CD14-positive monocyte (primary cell): ENCODE data around the gene SNAP91. TPM values are rescaled to one million over a fixed set of nuclear protein-coding genes. Genes with fewer than 3 reads are reported as not detected.

Experiments used
- DNase-seq, 3 donors: peaks; one replicate each; pipeline ENCODE4 v3.0.0-alpha.2; 2011 to 2022
- H2AFZ ChIP-seq: 2 replicates; pipeline ENCODE4 v1.6.0; 2012; ENCODE audit warnings: mild to moderate bottlenecking, low read depth, low read length, inconsistent platforms; ENCODE audit not compliant: insufficient read depth, poor library complexity, severe bottlenecking
- H3K27ac ChIP-seq, 2 donors: 1 replicate in 1 of 2; 2 replicates in 1 of 2; pipeline ENCODE4 v1.5.1; 2012 to 2013; ENCODE audit warnings: low read length in 2 of 2, control low read depth in 1 of 2, inconsistent platforms in 1 of 2, low read depth in 1 of 2, mild to moderate bottlenecking in 1 of 2
- H3K27me3 ChIP-seq, 2 donors: one replicate each; pipeline versions ENCODE4 v1.6.0 to v1.6.1; 2011 to 2013; ENCODE audit warnings: low read length in 2 of 2; ENCODE audit not compliant: control insufficient read depth in 2 of 2, insufficient read depth in 2 of 2
- H3K36me3 ChIP-seq, 2 donors: replicated peaks in 1 of 2; 1 replicate in 1 of 2; 2 replicates in 1 of 2; pipeline versions ENCODE4 v1.5.1 to v1.6.1; 2012 to 2013; ENCODE audit warnings: low read length in 2 of 2, control low read depth in 1 of 2, inconsistent platforms in 1 of 2, mild to moderate bottlenecking in 1 of 2; ENCODE audit not compliant: insufficient read depth in 2 of 2, control insufficient read depth in 1 of 2
- H3K4me1 ChIP-seq, 2 donors: 1 replicate in 1 of 2; 2 replicates in 1 of 2; pipeline versions ENCODE4 v1.5.1 to v1.6.1; 2012 to 2013; ENCODE audit warnings: low read length in 2 of 2, control low read depth in 1 of 2, inconsistent platforms in 1 of 2, mild to moderate bottlenecking in 1 of 2, moderate library complexity in 1 of 2; ENCODE audit not compliant: insufficient read depth in 2 of 2, control insufficient read depth in 1 of 2
- H3K4me2 ChIP-seq: replicated peaks from 2 replicates; pipeline ENCODE3; 2012; ENCODE audit warnings: low read length, moderate library complexity, mild to moderate bottlenecking; ENCODE audit not compliant: poor library complexity, severe bottlenecking; ENCODE audit errors: extremely low read depth
- H3K4me3 ChIP-seq, 3 experiments: fragments of 200-600 bp in 1 of 3; sonication (generic) in 1 of 3; replicated peaks in 1 of 3; 1 replicate in 2 of 3; 2 replicates in 1 of 3; pipeline ENCODE4 v1.5.1; 2011 to 2013; ENCODE audit warnings: low read length in 3 of 3, mild to moderate bottlenecking in 3 of 3, control low read depth in 2 of 3, low read depth in 2 of 3, inconsistent platforms in 1 of 3, moderate library complexity in 1 of 3
- H3K79me2 ChIP-seq: 2 replicates; pipeline ENCODE4 v1.6.0; 2012; ENCODE audit warnings: mild to moderate bottlenecking, control low read depth, inconsistent platforms, low read length, moderate library complexity; ENCODE audit not compliant: insufficient read depth
- H3K9ac ChIP-seq: 2 replicates; pipeline ENCODE4 v1.6.0; 2017; ENCODE audit warnings: low read length, mild to moderate bottlenecking; ENCODE audit not compliant: insufficient read depth, poor library complexity, severe bottlenecking
- H3K9me3 ChIP-seq, 2 donors: replicated peaks in 1 of 2; 1 replicate in 1 of 2; 2 replicates in 1 of 2; pipeline versions ENCODE4 v1.5.1 to v1.6.1; 2012 to 2013; ENCODE audit warnings: low read length in 2 of 2, control low read depth in 1 of 2; ENCODE audit not compliant: control insufficient read depth in 1 of 2, insufficient read depth in 1 of 2
- H4K20me1 ChIP-seq: 2 replicates; pipeline ENCODE4 v1.6.0; 2012; ENCODE audit warnings: mild to moderate bottlenecking, low read length, control low read depth, moderate library complexity; ENCODE audit not compliant: insufficient read depth
- H3K27ac Mint-ChIP-seq, 7 donors: one replicate each; pipeline ENCODE4 v1.8.0; 2020; ENCODE audit warnings: mild to moderate bottlenecking in 7 of 7, mixed read lengths in 7 of 7, moderate library complexity in 6 of 7, inconsistent platforms in 2 of 7
- H3K27me3 Mint-ChIP-seq, 3 donors: one replicate each; pipeline ENCODE4 v1.8.0; 2021 to 2022; ENCODE audit warnings: low read depth in 3 of 3, mild to moderate bottlenecking in 3 of 3, mixed read lengths in 3 of 3, moderate library complexity in 3 of 3, inconsistent platforms in 1 of 3
- H3K36me3 Mint-ChIP-seq, 2 donors: one replicate each; pipeline ENCODE4 v1.8.0; 2020; ENCODE audit warnings: mixed read lengths in 2 of 2, inconsistent platforms in 1 of 2, mild to moderate bottlenecking in 1 of 2
- H3K4me1 Mint-ChIP-seq: one replicate; pipeline ENCODE4 v1.8.0; 2020; ENCODE audit warnings: mild to moderate bottlenecking, mixed read lengths
- H3K4me3 Mint-ChIP-seq, 2 donors: one replicate each; pipeline ENCODE4 v1.8.0; 2020; ENCODE audit warnings: mild to moderate bottlenecking in 2 of 2, mixed read lengths in 2 of 2, moderate library complexity in 1 of 2
- H3K9me3 Mint-ChIP-seq, 7 donors: one replicate each; pipeline ENCODE4 v1.8.0; 2020 to 2022; ENCODE audit warnings: mixed read lengths in 7 of 7, mild to moderate bottlenecking in 6 of 7, moderate library complexity in 6 of 7, inconsistent platforms in 2 of 7
- WGBS: methylation state at CpG from one replicate; pipeline ENCODE4 v1.1.5; 2013; ENCODE audit warnings: missing lambda C conversion rate; ENCODE audit not compliant: insufficient coverage; 5-methylcytosine and 5-hydroxymethylcytosine counted together
- intact Hi-C, 2 donors: fragments of 100-400 bp; cut with micrococcal nuclease; formaldehyde crosslinking; loops; one replicate each; pipeline versions ENCODE4 v1.15.0 to v1.15.1; 2023
- polyA minus RNA-seq: library from RNA; depleted of rRNA, polyadenylated mRNA; stranded (reverse); fragments of >200 nt; gene quantifications from 2 replicates; pipeline ENCODE4 v1.2.3, GENCODE V29; 2012
- polyA plus RNA-seq, 3 donors: library from polyadenylated mRNA; depleted of rRNA in 1 of 3; unstranded in 2 of 3; stranded (reverse) in 1 of 3; fragments of 300-500 nt in 2 of 3; fragments of >200 nt in 1 of 3; fragmentation: Illumina TruSeq in 2 of 3; gene quantifications; 1 replicate in 2 of 3; 2 replicates in 1 of 3; pipeline ENCODE4 v1.2.3, GENCODE V29; 2012 to 2021
- total RNA-seq, 12 experiments: library from RNA in 1 of 12; stranded (reverse) in 1 of 12; fragments of 120-200 nt in 1 of 12; gene quantifications; one replicate each; pipeline ENCODE4 v1.2.4 and lab custom pipeline; 2013 to 2026; ENCODE audit warnings: mixed read lengths in 6 of 12, inconsistent platforms in 1 of 12
- TF ChIP-seq, protein P1 (sequence below): fragments of 200-600 bp; IDR thresholded peaks from one replicate; pipeline ENCODE4 v1.8.0; 2022; ENCODE audit warnings: antibody characterized with exemption, mild to moderate bottlenecking

SNAP91 gene
- not detected for total RNA-seq (2013)
- polyA plus RNA-seq (not detected), polyA minus RNA-seq (not detected in 2 replicates), total RNA-seq (lab: John Stamatoyannopoulos, UW) (0 to 2.5 (median 0.10) reads per million in 11 experiments)

DNA sequence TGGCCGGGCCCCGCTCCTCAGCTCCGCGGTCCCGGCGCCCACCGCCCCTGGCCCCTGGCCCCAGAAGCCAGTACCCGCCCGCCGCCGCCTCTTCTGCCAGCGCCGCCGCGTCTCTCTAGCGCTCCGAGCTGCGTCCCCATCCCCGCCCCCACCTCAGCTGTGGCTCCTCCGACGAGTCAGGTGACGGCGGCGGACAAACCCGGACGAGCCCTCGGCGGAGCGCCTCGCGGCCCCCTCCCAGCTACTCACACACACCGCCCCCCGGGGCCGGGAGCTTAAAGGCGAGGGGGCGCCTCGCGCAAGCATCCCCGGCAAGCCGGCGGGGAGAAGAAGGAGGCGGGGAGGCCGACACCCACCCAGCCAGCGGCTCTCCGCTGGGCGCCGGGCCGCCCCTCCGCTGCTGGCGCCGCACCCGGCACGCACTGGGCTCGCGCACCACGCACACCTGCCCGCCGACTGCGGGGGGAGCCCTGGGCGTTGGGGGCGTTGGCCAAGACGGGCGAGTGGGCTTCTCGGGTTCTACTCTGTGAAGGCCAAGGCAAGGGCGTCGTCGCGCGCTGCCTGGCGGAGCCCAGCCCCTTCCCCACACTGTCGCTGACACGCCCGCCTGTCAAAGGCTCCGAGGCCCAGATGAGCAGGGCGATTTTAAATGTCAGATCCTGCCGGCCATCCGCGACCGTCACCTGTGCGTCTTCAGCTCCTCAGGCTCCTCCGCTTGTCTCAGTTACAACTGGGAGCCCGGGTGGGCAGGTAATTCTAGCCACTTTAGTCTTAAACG, at the start of gene SNAP91:
TSS of gene SNAP91 (minus strand) at position 132 of the 778 bp plus-strand sequence. CDS start 1,174 bp downstream, outside the sequence.
- no peak within 1 kb of the TSS for H3K9ac ChIP-seq
- WGBS: 1% methylated on average over 82 of the region's 83 CpGs
- peak within 1 kb of the TSS; percentile 6 for H3K4me2 ChIP-seq
- H3K4me1 Mint-ChIP-seq: no peaks in the 10 kb centered on the region
- no peak within 1 kb of the TSS for H3K27ac ChIP-seq
- no peaks in the 10 kb centered on the region for H3K79me2 ChIP-seq
- H3K36me3 Mint-ChIP-seq: peaks cover 0 to 3% of the 10 kb centered on the region in 2 donors
- H3K9me3 Mint-ChIP-seq: peaks cover 5 to 30% (median 20%) of the 10 kb centered on the region in 7 donors
- H2AFZ ChIP-seq: no peak within 1 kb of the TSS
- H3K27me3 ChIP-seq: peaks cover 44 to 59% of the 10 kb centered on the region in 2 donors
- no peaks in the 10 kb centered on the region for H4K20me1 ChIP-seq
- no peak within 1 kb of the TSS for H3K4me3 ChIP-seq
- intact Hi-C loops: no loop called here
- DNase-seq: no peak
- H3K27ac Mint-ChIP-seq: no peak within 1 kb of the TSS
- peak within 1 kb of the TSS; percentile 39 to 86 for H3K4me3 Mint-ChIP-seq
- peaks cover 43 to 65% (median 57%) of the 10 kb centered on the region in 3 donors for H3K27me3 Mint-ChIP-seq
- H3K9me3 ChIP-seq: peaks cover 7 to 43% of the 10 kb centered on the region in 2 donors
- TF ChIP-seq, protein P1, sequence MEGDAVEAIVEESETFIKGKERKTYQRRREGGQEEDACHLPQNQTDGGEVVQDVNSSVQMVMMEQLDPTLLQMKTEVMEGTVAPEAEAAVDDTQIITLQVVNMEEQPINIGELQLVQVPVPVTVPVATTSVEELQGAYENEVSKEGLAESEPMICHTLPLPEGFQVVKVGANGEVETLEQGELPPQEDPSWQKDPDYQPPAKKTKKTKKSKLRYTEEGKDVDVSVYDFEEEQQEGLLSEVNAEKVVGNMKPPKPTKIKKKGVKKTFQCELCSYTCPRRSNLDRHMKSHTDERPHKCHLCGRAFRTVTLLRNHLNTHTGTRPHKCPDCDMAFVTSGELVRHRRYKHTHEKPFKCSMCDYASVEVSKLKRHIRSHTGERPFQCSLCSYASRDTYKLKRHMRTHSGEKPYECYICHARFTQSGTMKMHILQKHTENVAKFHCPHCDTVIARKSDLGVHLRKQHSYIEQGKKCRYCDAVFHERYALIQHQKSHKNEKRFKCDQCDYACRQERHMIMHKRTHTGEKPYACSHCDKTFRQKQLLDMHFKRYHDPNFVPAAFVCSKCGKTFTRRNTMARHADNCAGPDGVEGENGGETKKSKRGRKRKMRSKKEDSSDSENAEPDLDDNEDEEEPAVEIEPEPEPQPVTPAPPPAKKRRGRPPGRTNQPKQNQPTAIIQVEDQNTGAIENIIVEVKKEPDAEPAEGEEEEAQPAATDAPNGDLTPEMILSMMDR: no peak
- no peaks in the 10 kb centered on the region for H3K4me1 ChIP-seq
- H3K36me3 ChIP-seq: no peaks in the 10 kb centered on the region

DNA sequence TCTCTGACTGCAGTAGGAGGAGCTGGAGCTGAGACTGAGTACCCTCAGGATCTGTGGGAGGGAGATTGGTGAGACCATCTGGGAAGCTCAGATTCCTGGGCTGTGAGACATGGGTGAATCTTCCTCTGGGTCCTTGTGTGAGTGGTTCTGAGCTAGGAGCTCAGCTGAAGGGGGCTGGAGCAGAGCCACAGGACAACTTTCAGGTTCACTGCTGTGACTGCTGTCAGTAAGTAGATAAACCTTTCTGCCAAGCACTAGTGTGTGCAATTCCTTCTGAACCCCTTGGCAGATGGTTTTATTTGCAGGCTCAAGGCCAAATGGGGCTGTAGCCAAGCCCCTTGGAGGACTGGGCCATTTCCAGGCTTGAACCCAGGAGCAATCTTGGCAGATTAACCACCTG, 49.6 kb upstream of the SNAP91 start:
- Histone ChIP-seq H4K20me1 (no peaks in the 10 kb centered on the region), H2AFZ (no peak overlapping the region), H3K9me3 (peaks cover 16 to 17% of the 10 kb centered on the region in 2 donors), H3K4me2 (no peak overlapping the region), H3K9ac (no peak overlapping the region), H3K27me3 (no peaks in the 10 kb centered on the region), H3K4me1 (no peaks in the 10 kb centered on the region), H3K79me2 (no peaks in the 10 kb centered on the region), H3K4me3 (no peak overlapping the region), H3K27ac (no peak overlapping the region), H3K36me3 (no peaks in the 10 kb centered on the region)
- intact Hi-C loops: no loop called here
- no peak for DNase-seq
- TF ChIP-seq, protein P1: no peak
- Mint-ChIP-seq H3K36me3 (no peaks in the 10 kb centered on the region), H3K4me1 (no peaks in the 10 kb centered on the region), H3K4me3 (no peak overlapping the region), H3K9me3 (peaks cover 8 to 20% (median 14%) of the 10 kb centered on the region in 7 donors), H3K27me3 (peaks cover 0 to 2% (median 0%) of the 10 kb centered on the region in 3 donors), H3K27ac (no peak overlapping the region)
